ENCODE measurements around the gene MLXIP.

Gene MLXIP

DNA sequence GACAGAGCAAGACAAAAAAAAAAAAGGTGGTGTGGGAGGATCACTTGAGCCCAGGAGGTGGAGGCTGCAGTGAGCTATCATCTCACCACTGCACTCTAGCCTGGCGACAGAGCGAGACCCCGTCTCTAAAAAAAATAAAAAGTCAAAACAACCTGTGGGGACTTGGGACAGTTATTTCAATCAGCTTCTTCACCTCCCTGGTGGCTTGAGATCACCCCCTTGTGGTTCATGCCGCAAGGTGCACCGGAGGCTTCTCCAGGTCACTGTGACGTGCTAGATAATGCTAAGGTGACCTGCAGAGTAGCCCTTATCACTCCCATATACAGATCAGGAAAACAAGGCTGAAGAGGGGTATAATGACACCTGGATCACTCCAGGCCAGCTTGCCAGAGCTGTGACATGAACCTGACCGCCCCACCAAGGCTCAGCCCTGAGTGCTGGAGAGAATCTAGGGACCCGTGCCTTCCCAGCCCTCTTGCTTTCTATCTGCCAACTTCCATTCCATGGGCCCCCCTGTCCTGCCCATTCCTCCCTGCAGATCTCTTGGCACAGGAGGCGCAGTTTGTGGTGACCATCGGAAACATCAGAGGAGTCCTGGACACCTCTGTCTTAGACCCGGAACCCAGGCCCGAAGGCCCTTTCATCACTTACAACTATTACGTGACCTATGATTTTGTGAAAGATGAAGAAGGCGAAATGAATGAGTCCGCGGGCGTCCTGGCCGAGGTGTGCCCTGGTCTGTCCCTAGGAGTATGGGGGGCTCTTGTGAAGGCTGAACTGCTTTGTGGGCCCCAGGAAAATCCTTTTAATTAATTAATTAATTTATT lies 112.5 kb downstream of the MLXIP start:
- peak; percentile 54 for DNase-seq

GRCh38 chr12:122192441-122192840 lies 113.9 kb downstream of the MLXIP start:
- no peak for DNase-seq

GRCh38 chr12:122194804-122195203 lies 116.2 kb downstream of the MLXIP start:
- DNase-seq = no peak

DNA sequence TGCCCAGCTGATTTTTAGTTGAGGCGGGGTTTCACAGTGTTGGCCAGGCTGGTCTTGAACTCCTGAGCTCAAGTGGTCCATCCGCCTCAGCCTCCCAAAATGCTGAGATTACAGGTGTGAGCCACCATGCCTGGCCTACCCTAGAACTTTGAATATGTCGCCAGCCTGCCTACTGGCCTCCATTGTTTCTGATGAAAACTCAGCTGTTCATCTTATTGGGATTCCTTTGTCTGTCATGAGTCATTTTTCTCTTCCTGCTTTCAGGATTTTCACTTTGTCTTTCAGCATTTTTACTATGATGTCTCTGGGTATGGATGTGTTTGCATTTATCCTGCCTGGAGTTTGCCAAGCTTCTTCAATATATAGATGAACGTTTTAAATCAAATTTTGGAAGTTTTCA lies 116.8 kb downstream of the MLXIP start:
- no peak for DNase-seq
